CD4-positive, alpha-beta T cell treated with Interleukin-12 subunit alpha and Interleukin-12 subunit beta, for 1 hour (primary cell): ENCODE measurements around the gene PPP2R5C.
"Not testable (repeated sequence)": the region's sequence is repeated elsewhere in the genome, so short reads cannot be mapped to it uniquely, and the experiment has no call there.

Source experiments
- DNase-seq: peaks from one replicate; pipeline ENCODE4 v3.0.0-alpha.2; 2020

PPP2R5C gene

DNA sequence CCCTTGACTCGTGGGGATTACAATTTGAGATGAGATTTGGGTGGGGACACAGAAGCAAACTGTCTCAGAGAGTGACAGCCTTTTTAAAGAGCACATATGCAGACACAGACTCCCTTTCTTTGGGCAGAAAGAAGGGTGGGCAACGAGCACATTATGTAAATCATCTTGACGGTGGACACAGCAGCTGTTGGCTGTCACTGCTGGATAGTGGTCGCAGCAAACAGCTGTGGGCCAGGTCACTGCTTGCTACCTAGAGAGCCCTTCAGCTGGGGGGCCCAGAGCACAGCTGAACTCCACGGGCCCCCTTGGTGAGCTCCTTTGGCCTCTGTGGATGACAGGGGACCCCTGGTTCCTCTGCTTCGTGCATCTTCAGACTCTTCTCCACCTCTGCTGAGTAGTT is 23.1 kb downstream of the PPP2R5C start:
- no peak for DNase-seq

- no peak for DNase-seq
These were observed 26.6 kb downstream of the PPP2R5C start for GRCh38 chr14:101788016-101788635.

- no peak for DNase-seq
These were observed 27.7 kb downstream of the PPP2R5C start for GRCh38 chr14:101789222-101789621.

GRCh38 chr14:101790232-101790631 is 28.7 kb downstream of the PPP2R5C start:
- no peak for DNase-seq

GRCh38 chr14:101791919-101792572 is 30.5 kb downstream of the PPP2R5C start:
- peak; percentile 54 for DNase-seq

DNA sequence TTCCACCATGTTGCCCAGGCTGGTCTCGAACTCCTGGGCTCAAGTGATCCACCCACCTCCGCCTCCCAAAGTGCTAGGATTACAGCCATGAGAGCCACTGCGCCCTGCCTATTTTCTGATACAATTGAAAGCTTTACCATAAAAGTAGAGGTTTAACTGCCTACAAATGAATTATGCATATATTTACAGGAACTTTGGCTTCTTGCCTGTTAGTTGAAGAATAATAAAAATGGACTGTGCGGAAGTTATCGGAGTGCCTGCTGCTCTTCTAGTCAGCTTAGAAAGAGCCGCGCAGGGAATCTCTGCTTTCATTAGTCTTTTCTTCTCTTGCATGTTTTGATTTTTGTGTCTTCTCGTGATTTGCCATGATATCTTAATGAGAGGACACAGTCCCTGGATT is 34.5 kb downstream of the PPP2R5C start:
- DNase-seq, result no peak

DNA sequence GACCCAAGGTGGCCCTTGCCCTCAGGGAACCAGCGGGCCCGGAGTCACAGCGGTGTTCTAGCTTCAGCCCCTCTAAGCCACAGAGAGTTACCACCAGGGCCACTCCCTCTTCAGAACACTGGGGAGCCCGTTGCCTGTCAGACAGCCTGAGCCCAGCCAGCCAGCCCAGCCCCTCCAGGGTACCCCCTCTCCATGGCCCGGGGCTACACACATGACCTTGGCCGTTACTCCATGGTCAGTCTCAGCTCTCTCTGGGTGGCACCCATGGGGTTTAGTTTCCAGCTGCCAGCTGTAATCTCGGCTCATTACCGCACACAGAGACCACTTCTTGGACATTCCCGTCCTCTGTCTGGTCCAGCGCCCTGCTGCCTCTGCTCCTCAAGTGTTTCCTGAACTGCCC is 35.0 kb downstream of the PPP2R5C start:
- no peak for DNase-seq

- DNase-seq, result no peak
These were observed 36.3 kb downstream of the PPP2R5C start for GRCh38 chr14:101797856-101798255.

GRCh38 chr14:101804373-101804772 is 42.9 kb downstream of the PPP2R5C start:
- not testable (repeated sequence) for DNase-seq

GRCh38 chr14:101806252-101806651 is 44.7 kb downstream of the PPP2R5C start:
- not testable (repeated sequence) for DNase-seq

DNA sequence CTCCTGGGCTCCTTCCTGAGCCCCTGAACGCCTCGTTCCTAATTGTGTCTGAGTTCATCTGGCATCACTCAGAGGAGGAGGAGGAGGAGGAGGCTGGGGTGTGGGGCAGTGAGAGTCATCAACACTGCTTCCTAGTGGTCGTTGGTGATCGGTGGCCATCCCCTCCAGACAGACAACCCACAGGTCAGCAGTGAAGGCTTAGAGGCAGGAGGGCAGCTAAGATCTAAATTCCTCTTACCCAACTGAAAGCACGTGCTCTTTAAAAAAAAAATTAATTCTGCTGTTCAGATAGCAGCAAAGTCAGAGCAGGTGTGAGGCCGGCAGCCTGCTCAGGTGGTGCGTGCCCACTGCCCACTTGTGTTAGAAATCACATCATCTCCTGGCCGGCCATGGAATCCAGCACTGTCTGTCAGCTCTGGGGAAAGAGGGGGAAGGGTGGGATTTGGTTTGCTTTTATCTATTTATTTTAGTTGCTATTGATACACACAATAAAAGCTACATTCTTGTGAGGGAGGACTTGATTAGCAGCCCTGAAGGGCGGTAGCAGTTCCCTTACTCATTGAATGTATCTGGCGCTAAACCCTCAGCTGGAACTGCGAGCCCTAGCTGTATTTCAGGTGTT is 46.6 kb downstream of the PPP2R5C start:
- no peak for DNase-seq

- no peak for DNase-seq
These were observed 47.6 kb downstream of the PPP2R5C start for GRCh38 chr14:101808894-101809670.

DNA sequence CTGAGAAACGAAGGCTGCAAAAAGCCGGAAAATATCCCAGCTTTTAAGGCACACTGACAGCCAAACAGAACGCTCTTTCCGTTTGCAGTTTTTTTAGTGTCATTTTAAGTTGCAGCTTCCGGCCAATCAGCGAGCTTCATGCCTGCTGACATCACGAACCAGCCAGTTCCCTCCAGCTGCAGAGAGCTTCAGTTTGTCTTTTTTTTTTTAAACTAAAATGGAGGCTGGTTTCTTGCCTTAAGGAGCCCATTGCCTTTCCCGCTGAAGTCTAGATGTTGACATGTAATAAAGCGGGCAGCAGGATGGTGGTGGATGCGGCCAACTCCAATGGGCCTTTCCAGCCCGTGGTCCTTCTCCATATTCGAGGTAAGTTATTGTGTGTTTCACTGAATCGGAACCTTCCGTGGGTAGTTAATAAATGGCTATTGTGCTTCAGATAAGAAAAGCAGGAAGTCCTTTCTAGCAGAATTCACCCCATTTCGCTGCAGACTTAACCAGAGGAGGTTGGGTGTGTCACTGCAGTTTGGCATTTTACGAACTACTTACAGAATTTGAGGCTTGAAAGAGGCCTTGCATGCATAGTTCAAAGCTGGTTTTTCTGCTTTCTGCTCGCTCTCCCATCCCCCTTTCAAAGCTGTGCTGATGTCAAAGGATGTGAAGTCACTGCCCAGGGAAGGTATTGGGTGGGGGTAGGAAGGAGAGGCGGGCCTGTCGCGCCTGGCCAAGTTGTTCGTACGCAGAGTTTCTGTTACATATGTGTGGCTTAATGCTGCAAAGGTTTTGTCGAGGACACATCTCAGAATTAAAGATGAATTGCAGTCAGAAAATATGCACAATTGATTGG is 48.4 kb downstream of the PPP2R5C start:
- DNase-seq, result peak; percentile 95

GRCh38 chr14:101810897-101811621 is 49.5 kb downstream of the PPP2R5C start:
- peak; percentile 59 for DNase-seq

GRCh38 chr14:101812071-101812470 is 50.6 kb downstream of the PPP2R5C start:
- peak; percentile 60 for DNase-seq

GRCh38 chr14:101813171-101813759 is 51.8 kb downstream of the PPP2R5C start:
- DNase-seq, result peak; percentile 59

DNA sequence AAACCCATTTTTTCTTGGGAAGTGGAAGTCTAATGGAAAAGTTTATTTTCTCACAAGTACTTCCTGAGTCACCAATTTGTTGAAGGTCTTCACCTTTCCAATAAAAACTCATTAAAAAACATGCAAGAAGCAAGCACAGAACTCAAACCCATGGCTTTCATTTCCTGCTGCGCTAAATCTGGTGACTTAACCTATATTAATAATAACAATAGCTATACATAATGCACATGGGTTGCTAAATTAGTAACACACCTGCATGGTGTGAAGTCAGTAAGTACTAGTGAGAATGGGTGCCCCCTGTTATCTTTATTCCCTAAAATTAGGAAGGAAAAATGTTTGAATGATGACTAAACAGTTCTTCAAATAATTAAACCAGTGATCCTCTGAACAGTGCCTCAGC is 52.3 kb downstream of the PPP2R5C start:
- DNase-seq, result no peak

GRCh38 chr14:101814934-101815333 is 53.4 kb downstream of the PPP2R5C start:
- DNase-seq, result peak; percentile 53

DNA sequence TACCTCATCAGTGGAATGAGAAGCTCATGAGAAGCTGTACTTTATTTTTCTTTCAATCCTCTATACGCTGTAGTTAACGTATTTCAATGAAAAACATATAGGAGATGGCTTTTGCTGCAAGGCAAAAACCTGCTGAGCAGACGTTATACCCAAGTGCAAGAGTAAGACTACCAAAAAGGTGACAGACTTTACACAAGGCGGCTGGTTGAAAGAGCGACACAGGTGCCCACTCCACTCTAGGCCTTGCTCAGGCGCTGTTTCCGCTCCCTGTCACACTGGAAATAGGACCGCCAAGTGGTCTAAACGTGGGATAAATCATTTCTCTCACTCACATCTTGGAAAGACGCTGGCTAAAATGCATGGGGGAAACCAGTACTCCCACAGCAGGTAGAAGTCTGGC is 54.5 kb downstream of the PPP2R5C start:
- peak; percentile 56 for DNase-seq

DNA sequence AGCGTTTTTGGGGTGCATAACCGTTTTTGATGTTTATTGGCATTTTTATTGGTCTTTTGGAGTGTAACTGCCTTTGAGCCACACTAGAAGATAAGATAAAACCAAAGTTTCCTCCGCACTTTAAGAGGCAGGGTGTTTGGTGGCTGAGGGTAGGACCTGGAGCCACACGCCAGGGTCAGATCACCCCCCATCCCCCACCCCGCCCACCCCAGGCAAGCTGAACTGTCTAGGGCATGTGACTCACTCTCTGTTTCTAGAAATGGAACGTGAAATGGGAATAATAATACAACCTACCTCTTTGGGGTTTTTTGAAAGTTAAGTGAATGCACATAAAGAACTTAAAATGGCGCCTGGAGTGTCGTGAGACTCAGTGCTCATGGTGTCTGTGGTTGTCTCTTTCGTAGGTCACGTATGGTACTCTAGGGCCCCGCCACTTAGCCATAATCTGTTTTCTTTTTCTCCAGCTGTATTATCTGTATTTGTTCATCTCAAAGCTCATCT is 56.0 kb downstream of the PPP2R5C start:
- DNase-seq, result peak; percentile 72
